Ishikawa (cell line): ENCODE measurements around the gene MYO16.

ENCODE experiments used
- CEBPB ChIP-seq: IDR thresholded peaks from 2 replicates; pipeline ENCODE4 v1.6.1; 2012
- EGR1 ChIP-seq: IDR thresholded peaks from 2 replicates; pipeline ENCODE4 v1.6.1; 2012
- EP300 ChIP-seq: IDR thresholded peaks from 2 replicates; pipeline ENCODE4 v1.6.1; 2012; ENCODE audit warnings: borderline replicate concordance
- FOXM1 ChIP-seq: IDR thresholded peaks from 2 replicates; pipeline ENCODE4 v1.6.1; 2012; ENCODE audit warnings: low read depth, borderline replicate concordance
- NFIC ChIP-seq: IDR thresholded peaks from 2 replicates; pipeline ENCODE4 v1.6.1; 2012
- RAD21 ChIP-seq: IDR thresholded peaks from 2 replicates; pipeline ENCODE4 v1.6.1; 2012; ENCODE audit warnings: low read depth
- TCF12 ChIP-seq: IDR thresholded peaks from 2 replicates; pipeline ENCODE4 v1.6.1; 2012; ENCODE audit warnings: low read depth
- TEAD4 ChIP-seq: IDR thresholded peaks from 2 replicates; pipeline ENCODE4 v1.6.1; 2012
- USF1 ChIP-seq: IDR thresholded peaks from 2 replicates; pipeline ENCODE4 v1.6.1; 2012

GRCh38 chr13:108889324-108889984 lies 260.0 kb downstream of the MYO16 start:
- no peak for TF ChIP-seq EP300
- TF ChIP-seq EGR1 = no peak
- no peak for TF ChIP-seq NFIC
- TF ChIP-seq FOXM1 = no peak
- TF ChIP-seq CEBPB = no peak
- TF ChIP-seq USF1 = no peak
- TF ChIP-seq RAD21 = no peak
- TF ChIP-seq TEAD4 = no peak
- TF ChIP-seq TCF12 = no peak
